Ovary (tissue), 9 donors: ENCODE data around the gene MMD2. TPM values are rescaled to one million over a fixed set of nuclear protein-coding genes. Genes with fewer than 3 reads are reported as not detected.

Experiments
- DNase-seq, 5 donors: peaks; one replicate each; pipeline ENCODE4 v3.0.0-alpha.2; 2019 to 2020
- H3K27ac ChIP-seq, 2 donors: fragments of 200-600 bp; one replicate each; pipeline versions ENCODE4 v1.5.1 to v1.8.0; 2019 to 2022
- H3K27me3 ChIP-seq: fragments of 200-600 bp; one replicate; pipeline ENCODE4 v1.8.0; 2022
- H3K36me3 ChIP-seq: fragments of 200-600 bp; sonication (generic); one replicate; pipeline ENCODE4 v1.5.1; 2019
- H3K4me1 ChIP-seq: one replicate; pipeline ENCODE4 v1.8.1; 2013; ENCODE audit warnings: mild to moderate bottlenecking, moderate library complexity; ENCODE audit not compliant: insufficient read depth
- H3K4me3 ChIP-seq: fragments of 200-600 bp; sonication (generic); one replicate; pipeline ENCODE4 v1.5.1; 2017
- H3K9me3 ChIP-seq, 2 donors: fragments of 200-600 bp in 1 of 2; sonication (generic) in 1 of 2; one replicate each; pipeline versions ENCODE4 v1.5.1 to v1.8.1; 2013 to 2019; ENCODE audit warnings: mild to moderate bottlenecking in 1 of 2, moderate library complexity in 1 of 2
- CTCF ChIP-seq, 3 donors: fragments of 450-650 bp in 2 of 3; fragments of 200-600 bp in 1 of 3; IDR thresholded peaks; one replicate each; pipeline versions ENCODE4 v1.5.1 to v1.8.0; 2016 to 2022; ENCODE audit warnings: antibody characterized with exemption in 3 of 3, mild to moderate bottlenecking in 1 of 3
- EP300 ChIP-seq: sonication (generic); formaldehyde crosslinking; IDR thresholded peaks from one replicate; pipeline ENCODE4 v1.6.1; 2017; ENCODE audit warnings: antibody characterized with exemption
- POLR2A ChIP-seq: fragments of 450-650 bp; IDR thresholded peaks from one replicate; pipeline ENCODE4 v1.6.1; 2017; ENCODE audit warnings: antibody characterized with exemption, mild to moderate bottlenecking, moderate library complexity
- WGBS, 3 donors: extraction: QIAGEN DNeasy Blood & Tissue Kit in 1 of 3; methylation state at CpG; one replicate each; pipeline versions ENCODE4 v1.1.5 to v1.1.7; 2013 to 2017; 5-methylcytosine and 5-hydroxymethylcytosine counted together
- intact Hi-C, 4 donors: fragments of 100-400 bp; cut with DNase I; formaldehyde crosslinking; loops; one replicate each; pipeline versions ENCODE4 v1.11.0 to v1.15.1; 2022 to 2023
- polyA plus RNA-seq, 2 donors: library from polyadenylated mRNA; stranded (reverse); fragments of 200-250 nt in 1 of 2; fragments of 350-450 nt in 1 of 2; fragmentation: Illumina TruSeq in 1 of 2; extraction: RNeasy Lipid Tissue Mini Kit (QIAGEN cat#74804) in 1 of 2; gene quantifications; one replicate each; pipeline ENCODE4 v1.2.3, GENCODE V29; 2013 to 2014
- total RNA-seq, 7 donors: library from RNA; depleted of rRNA in 2 of 7; stranded (reverse); fragments of >200 nt in 2 of 7; fragmentation: NEBNext Ultra II Directional in 3 of 7; extraction: Animal tissue kit (Norgen Biotek cat#: 25700) in 3 of 7; gene quantifications; one replicate each; pipeline versions ENCODE4 v1.1.0 to v1.2.4, GENCODE V29; 2016 to 2023
- donor health status: DM: no; HTN: no; CAD: no; lungs with moderate emphysema.
- donor health status: DM: no; HTN: no; CAD: no.
- donor health status: Bipolar disorder and iron deficiency.
- donor health status: DM: yes; HTN: yes; CAD: no.
- donor health status: DM: no; HTN: no; CAD: no.
- donor health status: DM: yes; HTN: yes; CAD: no.

Gene MMD2
- total and polyA plus RNA-seq, 9 donors, result not detected

GRCh38 chr7:4951304-4951703 is 7.7 kb downstream of the MMD2 start:
- no peaks in the 10 kb centered on the region for H3K9me3 ChIP-seq
- H3K27me3 ChIP-seq, result no peaks in the 10 kb centered on the region
- H3K27ac ChIP-seq, result no peak overlapping the region
- intact Hi-C loops, result no loop called here
- DNase-seq, result no peak
- H3K36me3 ChIP-seq, result no peaks in the 10 kb centered on the region
- no peak overlapping the region for H3K4me3 ChIP-seq
- no peak for TF ChIP-seq POLR2A
- WGBS, 3 donors, result 65 to 69% (median 65%) methylated on average over 5 of the region's 5 CpGs
- H3K4me1 ChIP-seq, result no peaks in the 10 kb centered on the region

- intact Hi-C loops, result no loop called here
- no peaks in the 10 kb centered on the region for H3K27me3 ChIP-seq
- H3K9me3 ChIP-seq, result no peaks in the 10 kb centered on the region
- no peaks in the 10 kb centered on the region for H3K4me1 ChIP-seq
- DNase-seq, result no peak
- no peak for TF ChIP-seq CTCF (IDR thresholded peaks at IDR 0.05)
- no peak for TF ChIP-seq EP300
- no peak for TF ChIP-seq POLR2A
- no peak overlapping the region for H3K4me3 ChIP-seq
- no peaks in the 10 kb centered on the region for H3K36me3 ChIP-seq
- 91 to 93% (median 91%) methylated on average over 7 of the region's 7 CpGs for WGBS, 3 donors
- H3K27ac ChIP-seq, result no peak overlapping the region
These were observed 10.6 kb downstream of the MMD2 start for GRCh38 chr7:4948402-4948801.

- intact Hi-C loops, result no loop called here
- Histone ChIP-seq H3K27ac (no peak overlapping the region), H3K9me3 (no peaks in the 10 kb centered on the region), H3K36me3 (no peaks in the 10 kb centered on the region), H3K4me3 (no peak overlapping the region), H3K4me1 (no peaks in the 10 kb centered on the region), H3K27me3 (no peaks in the 10 kb centered on the region)
- 91 to 94% (median 92%) methylated on average over 26 of the region's 26 CpGs for WGBS, 3 donors
- no peak for TF ChIP-seq CTCF (IDR thresholded peaks at IDR 0.05)
- no peak for TF ChIP-seq POLR2A
- no peak for TF ChIP-seq EP300
- DNase-seq, result no peak
These were observed 13.0 kb downstream of the MMD2 start for GRCh38 chr7:4945949-4946348.

GRCh38 chr7:4944939-4945338 is 14.0 kb downstream of the MMD2 start:
- Histone ChIP-seq H3K4me3 (no peak overlapping the region), H3K36me3 (no peaks in the 10 kb centered on the region), H3K27ac (no peak overlapping the region), H3K27me3 (no peaks in the 10 kb centered on the region), H3K9me3 (no peaks in the 10 kb centered on the region), H3K4me1 (no peaks in the 10 kb centered on the region)
- WGBS, 3 donors, result 71 to 79% (median 79%) methylated on average over 4 of the region's 4 CpGs
- no peak for DNase-seq
- TF ChIP-seq POLR2A, result no peak
- intact Hi-C loops, result no loop called here

- Histone ChIP-seq H3K9me3 (no peaks in the 10 kb centered on the region), H3K27me3 (no peaks in the 10 kb centered on the region), H3K27ac (no peak overlapping the region), H3K4me1 (no peaks in the 10 kb centered on the region), H3K4me3 (no peak overlapping the region), H3K36me3 (no peaks in the 10 kb centered on the region)
- TF ChIP-seq CTCF (IDR thresholded peaks at IDR 0.05), result no peak
- TF ChIP-seq EP300, result no peak
- TF ChIP-seq POLR2A, result no peak
- no peak for DNase-seq
- intact Hi-C loops, result no loop called here
- WGBS, 3 donors, result 89 to 94% (median 92%) methylated on average over 10 of the region's 10 CpGs
These were observed 15.7 kb downstream of the MMD2 start for GRCh38 chr7:4943297-4943696.
